GM19324 (cell line): Measurements from ENCODE around the gene NUDT1.
A peak's percentile ranks its signal among the peaks of the same experiment; 100 is the strongest.

Source experiments
- ATAC-seq: cut with Tn5 transposase; IDR thresholded peaks from one replicate; pipeline ENCODE4 v1.9.1; 2021; ENCODE audit warnings: mild to moderate bottlenecking, moderate library complexity; ENCODE audit not compliant: unreplicated experiment, low FRiP score

Gene NUDT1

GRCh38 chr7:2245883-2246675 lies 4.1 kb downstream of the NUDT1 start:
- no peak for ATAC-seq

DNA sequence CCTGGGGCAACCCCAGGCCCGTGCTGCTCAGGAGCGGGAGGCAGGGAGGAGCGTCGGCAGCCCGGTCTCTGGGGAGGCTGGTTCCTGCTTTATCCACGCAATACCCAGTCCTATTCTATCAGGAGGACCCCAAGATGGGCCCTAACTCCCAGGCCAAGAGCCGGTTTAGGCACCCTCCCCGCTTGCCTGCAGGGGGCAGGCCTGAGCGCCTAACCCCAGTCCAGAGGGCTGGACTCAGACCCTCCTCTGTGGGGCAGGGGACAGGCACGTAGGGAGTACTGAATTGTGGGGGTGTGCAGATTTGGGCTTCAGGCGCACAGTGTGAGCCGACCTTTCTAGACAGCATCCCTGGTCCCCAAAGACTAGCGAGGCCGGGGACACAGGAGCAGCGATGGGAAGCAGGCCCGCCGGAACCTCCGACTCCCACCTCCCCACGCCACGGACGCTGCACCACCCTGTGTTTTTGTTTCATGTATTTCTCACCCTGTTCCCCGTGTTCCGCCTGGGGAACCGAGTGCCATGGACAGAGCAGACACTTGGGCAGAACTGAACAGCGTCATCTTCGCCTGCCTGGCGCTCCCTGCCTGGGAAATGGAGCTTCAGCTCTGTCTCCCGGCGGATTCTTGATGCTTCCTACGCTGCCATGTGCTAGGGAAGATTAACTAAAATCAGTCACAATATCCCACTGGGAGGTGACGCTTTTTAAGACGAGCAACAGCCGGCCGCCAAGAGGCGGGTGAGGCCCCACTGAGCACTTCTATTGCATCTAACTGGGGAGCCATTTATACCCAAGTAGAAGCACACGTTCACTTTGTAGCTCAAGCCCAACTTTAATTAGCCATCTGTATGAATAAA lies 5.3 kb downstream of the NUDT1 start:
- ATAC-seq, result no peak

DNA sequence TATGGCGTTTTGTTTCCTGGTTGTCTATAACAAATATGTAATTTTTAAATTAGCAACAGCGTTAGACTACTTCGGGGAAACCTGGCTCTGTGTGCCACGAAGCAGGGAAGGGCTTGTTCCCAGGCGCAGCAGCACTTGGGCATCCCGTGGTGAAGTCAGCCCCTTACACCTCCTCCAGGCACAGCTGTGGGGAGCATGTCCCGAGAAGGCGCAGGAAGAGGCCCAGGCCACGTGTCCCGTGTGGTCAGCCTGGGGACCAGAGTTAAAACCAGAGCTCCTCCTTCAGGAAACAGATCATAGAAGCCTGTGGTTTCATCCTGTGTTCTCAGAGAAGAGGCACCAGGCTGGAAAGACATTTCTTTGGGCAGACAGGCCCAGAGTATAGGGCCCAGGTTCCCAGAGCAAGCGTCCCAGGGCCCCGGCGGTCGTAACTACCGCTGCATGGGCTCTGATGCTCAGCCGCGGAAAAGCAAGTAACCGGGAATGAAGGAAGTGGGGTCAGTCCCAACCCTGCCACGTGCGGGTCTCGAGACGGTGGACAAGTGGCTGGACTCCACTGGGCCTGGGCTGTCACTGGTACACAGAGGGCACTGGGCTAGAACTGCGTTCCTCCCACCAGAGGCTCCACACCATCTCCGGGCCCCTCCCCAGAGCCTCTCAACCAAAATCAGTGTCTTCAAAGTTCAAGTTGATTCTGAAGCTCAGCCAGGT lies 7.1 kb downstream of the NUDT1 start:
- ATAC-seq, result no peak

GRCh38 chr7:2249744-2250323 lies 7.8 kb downstream of the NUDT1 start:
- no peak for ATAC-seq

DNA sequence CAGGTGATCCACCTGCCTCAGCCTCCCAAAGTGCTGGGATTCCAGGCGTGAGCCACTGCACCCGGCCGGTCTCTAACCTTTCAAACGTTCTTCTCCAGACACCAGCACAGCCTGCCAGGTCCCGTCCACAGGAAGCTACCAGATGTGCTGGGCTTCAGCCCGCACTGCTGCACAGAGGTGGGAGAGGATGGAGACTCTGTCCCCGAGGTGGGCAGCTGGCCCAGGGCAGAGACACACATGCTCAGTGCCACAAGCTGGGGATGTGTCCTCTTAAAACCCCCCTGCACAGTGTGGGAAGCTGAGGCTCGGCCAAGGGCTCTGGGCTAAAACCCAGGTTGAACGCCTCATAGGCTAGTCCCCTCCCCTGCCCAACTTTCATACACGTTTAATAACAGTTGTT lies 9.4 kb downstream of the NUDT1 start:
- no peak for ATAC-seq

DNA sequence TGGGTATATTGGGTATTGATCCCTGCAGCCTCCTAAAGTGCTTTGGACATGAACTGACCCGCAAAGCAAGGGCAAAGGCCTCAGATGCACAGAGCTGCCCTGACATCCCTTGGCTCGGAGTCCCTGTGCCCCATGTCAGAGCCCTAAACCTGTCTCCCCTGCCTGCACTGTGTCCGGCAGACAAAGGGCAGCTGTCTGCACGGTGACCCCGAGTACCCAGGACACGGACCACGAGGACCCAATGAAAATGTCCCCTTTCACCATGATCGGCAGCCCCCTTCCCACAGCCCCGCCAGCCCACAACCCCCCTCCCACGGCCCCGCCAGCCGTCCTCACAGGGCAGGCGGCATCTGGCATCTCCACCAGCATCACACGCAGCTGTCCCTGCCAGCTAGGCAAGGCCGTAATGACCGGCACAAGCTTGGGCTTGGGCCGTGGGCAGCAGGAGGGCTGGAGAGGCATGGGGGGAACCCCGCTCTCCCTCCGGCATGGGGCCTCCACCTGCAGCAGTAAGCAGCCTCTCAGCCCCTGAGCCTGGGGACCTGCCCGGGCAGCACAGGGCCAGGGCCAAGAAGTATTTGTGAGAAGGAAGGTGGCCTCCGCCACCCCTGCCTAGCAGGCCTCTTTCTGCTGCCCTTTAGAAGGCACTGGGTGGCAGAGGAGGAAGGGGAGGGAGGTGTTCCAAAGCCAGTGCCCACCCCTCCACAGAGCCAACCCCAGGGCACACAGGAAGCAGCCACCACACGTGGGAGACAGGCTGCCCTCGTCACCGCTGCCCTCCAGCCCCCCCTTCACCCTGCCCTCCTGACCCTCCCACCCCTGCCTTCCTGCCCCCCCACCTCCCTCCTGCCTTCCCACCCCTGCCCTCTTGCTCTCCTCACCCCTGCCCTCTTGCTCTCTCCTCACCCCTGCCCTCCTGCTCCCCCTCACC lies 10.1 kb downstream of the NUDT1 start:
- ATAC-seq, result no peak

DNA sequence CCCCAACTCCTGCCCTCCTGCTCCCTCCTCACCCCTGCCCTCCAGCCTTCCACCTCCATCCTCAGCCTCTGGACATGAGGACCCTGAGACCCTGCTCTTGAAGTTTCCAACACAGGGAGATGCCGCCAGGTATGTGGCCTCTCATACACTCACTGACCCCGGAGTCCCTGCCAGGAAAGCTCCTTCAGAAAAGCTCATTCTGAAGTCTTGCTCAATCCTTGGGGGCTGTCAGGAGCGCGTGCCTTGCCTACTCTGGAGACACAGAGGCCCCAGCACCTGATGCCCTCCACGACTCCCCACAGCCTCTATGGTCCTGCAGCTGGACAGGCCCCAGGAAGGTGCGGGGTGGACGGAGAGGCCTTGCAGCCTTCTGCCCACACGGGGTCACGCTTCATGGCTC lies 11.0 kb downstream of the NUDT1 start:
- ATAC-seq, result no peak

DNA sequence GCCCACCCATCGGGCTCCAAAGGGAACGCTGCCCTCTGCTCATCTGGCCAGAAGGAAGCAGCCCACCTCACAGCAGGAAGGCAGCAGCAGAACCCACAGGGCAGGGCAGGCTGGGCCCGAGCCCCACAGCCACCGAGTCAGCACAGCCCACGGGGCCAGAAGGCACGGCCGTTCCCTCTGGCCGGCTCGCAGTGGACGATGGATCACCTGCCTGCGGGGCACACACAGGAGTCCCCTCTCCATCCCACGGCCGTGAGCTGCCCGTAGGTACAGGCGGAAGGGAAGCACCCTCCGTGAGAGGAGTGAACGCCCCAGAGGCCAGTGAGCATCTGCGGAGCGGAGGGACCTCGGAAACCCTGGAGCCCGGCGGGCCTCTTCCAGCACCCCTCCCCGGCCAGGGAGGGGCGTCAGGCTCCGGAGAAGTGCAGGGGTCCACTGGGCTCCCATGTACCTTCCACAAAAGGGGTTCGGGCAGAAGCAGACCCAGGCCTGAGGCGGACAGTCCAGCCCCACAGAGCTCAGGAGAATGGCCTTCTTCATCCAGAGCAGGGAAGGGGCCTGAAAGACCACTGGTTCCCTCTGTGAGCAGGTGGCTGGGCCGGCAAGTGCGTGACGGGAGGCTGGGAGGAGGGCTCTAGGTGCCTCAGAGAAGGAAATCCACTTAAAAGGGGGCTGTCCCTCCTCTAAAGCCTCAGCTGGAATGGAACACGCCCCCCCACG lies 11.7 kb downstream of the NUDT1 start:
- no peak for ATAC-seq

- no peak for ATAC-seq
These were observed 12.6 kb downstream of the NUDT1 start for GRCh38 chr7:2254429-2255144.

GRCh38 chr7:2255145-2256139 lies 13.4 kb downstream of the NUDT1 start:
- ATAC-seq, result no peak

DNA sequence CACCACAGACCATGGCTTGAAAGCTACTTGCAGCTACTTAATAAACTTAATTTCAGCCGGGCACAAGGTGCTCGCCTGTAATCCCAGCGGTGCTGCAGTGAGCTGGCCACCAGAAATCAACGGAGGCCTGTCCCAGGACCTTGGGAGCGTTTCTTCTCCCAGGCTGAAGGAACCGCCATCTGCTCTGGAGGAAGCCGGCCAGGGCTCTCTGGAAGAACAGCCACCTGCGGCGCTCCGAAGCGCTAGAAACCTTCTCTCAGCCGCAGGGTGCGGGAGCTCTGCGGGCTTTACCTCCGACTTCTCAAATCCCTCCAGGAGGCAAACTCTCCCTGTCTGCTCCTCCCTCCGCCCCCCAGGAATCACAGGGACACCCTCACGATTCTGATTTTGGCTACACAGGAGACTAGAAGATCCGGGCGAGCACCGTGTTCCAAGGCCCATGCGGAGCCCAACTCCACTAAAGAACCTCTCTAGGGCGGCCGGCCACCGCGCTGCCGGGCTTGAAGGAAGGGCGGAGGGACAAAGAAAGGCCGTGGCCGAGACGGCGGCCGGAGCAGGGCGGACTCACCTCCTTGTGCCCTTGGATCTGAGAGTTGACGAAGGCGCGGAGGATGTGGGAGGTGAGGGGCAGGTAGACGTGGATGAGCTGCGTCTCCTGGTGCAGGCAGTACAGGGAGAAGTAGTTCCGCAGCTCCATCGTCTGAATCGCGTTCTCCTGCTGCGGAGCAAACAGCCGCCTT lies 14.4 kb downstream of the NUDT1 start:
- no peak for ATAC-seq

GRCh38 chr7:2257046-2257551 lies 15.1 kb downstream of the NUDT1 start:
- no peak for ATAC-seq

- no peak for ATAC-seq
These were observed 15.6 kb downstream of the NUDT1 start for GRCh38 chr7:2257651-2258050.

- peak; percentile 35 for ATAC-seq
These were observed 16.8 kb downstream of the NUDT1 start for GRCh38 chr7:2258661-2259365.

DNA sequence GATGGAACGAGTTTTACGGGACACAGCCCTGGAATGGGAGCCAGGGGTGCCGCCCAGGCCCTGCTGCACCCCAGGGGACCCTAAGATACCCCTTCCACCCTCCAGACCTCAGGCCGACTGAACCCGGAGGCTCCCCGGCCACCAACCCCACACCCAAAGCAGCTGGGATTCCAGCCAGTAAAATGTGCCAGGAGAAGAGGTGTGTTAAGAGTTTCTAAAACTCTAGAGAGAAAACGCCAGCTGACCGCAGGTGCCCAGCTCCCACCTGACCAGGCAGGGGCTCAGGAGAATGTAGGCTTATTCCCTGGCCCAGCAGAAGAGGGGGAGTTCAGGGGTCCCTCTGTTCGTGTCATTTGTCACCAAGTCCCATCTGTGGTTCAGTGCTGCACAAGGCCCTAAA lies 17.5 kb downstream of the NUDT1 start:
- no peak for ATAC-seq

DNA sequence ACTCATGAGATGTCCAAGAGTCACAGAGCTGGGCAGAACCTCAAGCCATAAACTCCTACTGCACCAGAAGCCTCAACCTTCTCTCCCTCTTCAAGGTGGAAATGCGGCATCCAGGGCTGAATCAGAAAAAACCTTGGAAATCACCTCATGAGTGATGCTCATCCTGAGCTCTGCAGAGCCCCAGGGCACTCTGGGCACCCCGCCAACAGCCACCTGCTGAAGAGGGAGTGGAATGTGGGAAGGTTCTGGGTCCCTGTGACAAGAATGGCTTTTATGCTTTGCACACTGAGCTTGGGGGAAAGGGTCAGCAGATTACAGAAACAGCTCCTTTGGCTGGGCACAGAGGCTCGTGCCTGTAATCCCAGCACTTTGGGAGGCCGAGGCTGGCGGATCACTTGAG lies 18.8 kb downstream of the NUDT1 start:
- ATAC-seq, result no peak
